HepG2 (cell line): Measurements from ENCODE around the gene TNFRSF11A. TPM values are rescaled to one million over a fixed set of nuclear protein-coding genes. Genes with fewer than 3 reads are reported as not detected.

Source experiments
- AHR ChIP-seq: IDR thresholded peaks from 2 replicates; pipeline ENCODE4 v1.6.1; 2018; ENCODE audit warnings: missing genetic modification reagents, missing compliant biosample characterization
- CERS6 ChIP-seq: sonication (generic); formaldehyde crosslinking; IDR thresholded peaks from 2 replicates; pipeline ENCODE4 v1.5.0; 2020; ENCODE audit warnings: missing genetic modification reagents
- FOXP1 ChIP-seq, 2 experiments: fragments of 450-650 bp in 1 of 2; IDR thresholded peaks; 2 replicates each; pipeline ENCODE4 v1.6.1; 2017 to 2018; ENCODE audit warnings: antibody characterized with exemption in 1 of 2
- JDP2 ChIP-seq: sonication (generic); formaldehyde crosslinking; IDR thresholded peaks from 2 replicates; pipeline ENCODE4 v1.8.1; 2022; ENCODE audit warnings: missing genetic modification reagents, borderline replicate concordance
- KLF16 ChIP-seq, 2 experiments: sonication (generic) in 1 of 2; formaldehyde crosslinking in 1 of 2; IDR thresholded peaks; 2 replicates each; pipeline versions ENCODE4 v1.6.1 to v1.8.0; 2016 to 2023; ENCODE audit warnings: missing genetic modification reagents in 2 of 2, missing compliant biosample characterization in 1 of 2
- PAF1 ChIP-seq: IDR thresholded peaks from 2 replicates; pipeline ENCODE4 v1.6.1; 2016; ENCODE audit warnings: missing genetic modification reagents, missing compliant biosample characterization
- PHB2 ChIP-seq: fragments of 450-650 bp; IDR thresholded peaks from 2 replicates; pipeline ENCODE4 v1.6.1; 2018; ENCODE audit not compliant: partially characterized antibody
- POLR2G ChIP-seq: fragments of 200-400 bp; formaldehyde crosslinking; IDR thresholded peaks from 2 replicates; pipeline ENCODE4 v1.6.1; 2018; ENCODE audit warnings: mild to moderate bottlenecking, low read depth, low read length, moderate library complexity
- SP140L ChIP-seq: sonication (generic); formaldehyde crosslinking; IDR thresholded peaks from 2 replicates; pipeline ENCODE4 v1.4.0; 2020; ENCODE audit warnings: missing genetic modification reagents, borderline replicate concordance
- SP2 ChIP-seq: sonication (generic); formaldehyde crosslinking; IDR thresholded peaks from 2 replicates; pipeline ENCODE4 v1.5.1; 2020; ENCODE audit warnings: mild to moderate bottlenecking, missing genetic modification reagents
- ZMAT5 ChIP-seq: sonication (generic); formaldehyde crosslinking; IDR thresholded peaks from 2 replicates; pipeline ENCODE4 v1.5.0; 2020; ENCODE audit warnings: mild to moderate bottlenecking, low read depth, missing genetic modification reagents, borderline replicate concordance
- ZNF503 ChIP-seq: sonication (generic); formaldehyde crosslinking; IDR thresholded peaks from 2 replicates; pipeline ENCODE4 v1.4.0; 2020; ENCODE audit warnings: missing genetic modification reagents
- ZNF609 ChIP-seq: sonication (generic); formaldehyde crosslinking; IDR thresholded peaks from 2 replicates; pipeline ENCODE4 v1.4.0; 2020; ENCODE audit warnings: mild to moderate bottlenecking, missing genetic modification reagents, borderline replicate concordance
- ZNF687 ChIP-seq: sonication (generic); formaldehyde crosslinking; IDR thresholded peaks from 2 replicates; pipeline ENCODE4 v1.5.1; 2020; ENCODE audit warnings: mild to moderate bottlenecking, missing genetic modification reagents, moderate library complexity
- polyA plus RNA-seq, 8 experiments: library from polyadenylated mRNA; depleted of rRNA in 3 of 8; stranded (reverse) in 7 of 8; unstranded in 1 of 8; fragments of >200 nt; fragmentation: Illumina TruSeq in 4 of 8; extraction: Trizol in 4 of 8; gene quantifications; 2 replicates each; pipeline versions ENCODE4 v1.2.1 to v1.2.3, GENCODE V29; 2011 to 2016; ENCODE audit warnings: low read depth in 4 of 8, missing spikeins in 1 of 8, mixed read lengths in 1 of 8; ENCODE audit not compliant: insufficient read depth in 1 of 8
- total RNA-seq, 5 experiments: library from RNA; depleted of rRNA; stranded (reverse); fragments of >200 nt; fragmentation: Illumina TruSeq; extraction: Trizol; gene quantifications; 2 replicates each; pipeline ENCODE4 v1.2.3, GENCODE V29; 2016; ENCODE audit warnings: low read depth in 1 of 5

The TNFRSF11A gene
- total and polyA plus RNA-seq, 2 of the 13 experiments (the other 11 are each of a cell fraction or from before 2014, with no cell fraction given), result 4.6 to 6.4 TPM

GRCh38 chr18:62425465-62426190, 100.5 kb downstream of the TNFRSF11A start (continued):
- TF ChIP-seq CERS6 (CRISPR knock-in tag) (no peak), SP140L (peak; percentile 71; the same call in 1 of the 2 replicates), KLF16 (CRISPR knock-in tag; IDR thresholded peaks at IDR 0.05) (peak in 1 of 2 experiments; percentile 49; a peak in 1 of 4 replicates), ZNF609 (CRISPR knock-in tag) (peak; percentile 14; the same call in 1 of the 2 replicates), ZNF687 (no peak), FOXP1 (IDR thresholded peaks at IDR 0.05) (no peak), FOXP1 (CRISPR knock-in tag; IDR thresholded peaks at IDR 0.05) (no peak), PAF1 (no peak), JDP2 (CRISPR knock-in tag) (no peak), ZNF503 (CRISPR knock-in tag) (peak; percentile 22; the same call in 1 of the 2 replicates), PHB2 (no peak), ZMAT5 (CRISPR knock-in tag) (no peak), AHR (no peak), SP2 (CRISPR knock-in tag) (no peak), POLR2G (peak; percentile 48; the same call in 1 of the 2 replicates)
